Endothelial cell (in vitro differentiated cells): ENCODE data around the gene FGD2. TPM values are rescaled to one million over a fixed set of nuclear protein-coding genes. Genes with fewer than 3 reads are reported as not detected.

Source experiments
- DNase-seq: peaks from one replicate; pipeline ENCODE4 v3.0.0; 2021; ENCODE audit warnings: low spot score
- H3K27ac Mint-ChIP-seq: one replicate; pipeline ENCODE4 v1.8.0; 2021; ENCODE audit warnings: mixed read lengths, inconsistent platforms; ENCODE audit not compliant: unreplicated experiment
- H3K27me3 Mint-ChIP-seq: one replicate; pipeline ENCODE4 v1.8.0; 2021; ENCODE audit warnings: mild to moderate bottlenecking, moderate library complexity, mixed read lengths, inconsistent platforms; ENCODE audit not compliant: unreplicated experiment
- H3K36me3 Mint-ChIP-seq: one replicate; pipeline ENCODE4 v1.8.0; 2021; ENCODE audit warnings: mild to moderate bottlenecking, low read depth, mixed read lengths, inconsistent platforms; ENCODE audit not compliant: unreplicated experiment
- H3K4me1 Mint-ChIP-seq: one replicate; pipeline ENCODE4 v1.8.0; 2021; ENCODE audit warnings: mild to moderate bottlenecking, mixed read lengths, inconsistent platforms; ENCODE audit not compliant: unreplicated experiment
- H3K4me3 Mint-ChIP-seq: one replicate; pipeline ENCODE4 v1.8.0; 2021; ENCODE audit warnings: mild to moderate bottlenecking, mixed read lengths, inconsistent platforms; ENCODE audit not compliant: unreplicated experiment
- H3K9me3 Mint-ChIP-seq: one replicate; pipeline ENCODE4 v1.8.0; 2021; ENCODE audit warnings: mixed read lengths, inconsistent platforms; ENCODE audit not compliant: unreplicated experiment
- long read RNA-seq: library from polyadenylated mRNA; unstranded; transcript quantifications from one replicate; pipeline ENCODE4 v2.0.0, GENCODE V29; 2020; ENCODE audit not compliant: unreplicated experiment
- total RNA-seq: library from RNA; stranded (reverse); fragmentation: NEBNext Ultra II Directional; extraction: Animal tissue kit (Norgen Biotek cat#: 25700); gene quantifications from one replicate; pipeline ENCODE4 v1.2.1, GENCODE V29; 2021; ENCODE audit not compliant: unreplicated experiment
- TF ChIP-seq, protein P1 (sequence below): fragments of 200-600 bp; sonication (generic); IDR thresholded peaks from one replicate; pipeline ENCODE4 v1.5.0; 2021; ENCODE audit warnings: antibody characterized with exemption; ENCODE audit not compliant: unreplicated experiment

Gene FGD2, protein sequence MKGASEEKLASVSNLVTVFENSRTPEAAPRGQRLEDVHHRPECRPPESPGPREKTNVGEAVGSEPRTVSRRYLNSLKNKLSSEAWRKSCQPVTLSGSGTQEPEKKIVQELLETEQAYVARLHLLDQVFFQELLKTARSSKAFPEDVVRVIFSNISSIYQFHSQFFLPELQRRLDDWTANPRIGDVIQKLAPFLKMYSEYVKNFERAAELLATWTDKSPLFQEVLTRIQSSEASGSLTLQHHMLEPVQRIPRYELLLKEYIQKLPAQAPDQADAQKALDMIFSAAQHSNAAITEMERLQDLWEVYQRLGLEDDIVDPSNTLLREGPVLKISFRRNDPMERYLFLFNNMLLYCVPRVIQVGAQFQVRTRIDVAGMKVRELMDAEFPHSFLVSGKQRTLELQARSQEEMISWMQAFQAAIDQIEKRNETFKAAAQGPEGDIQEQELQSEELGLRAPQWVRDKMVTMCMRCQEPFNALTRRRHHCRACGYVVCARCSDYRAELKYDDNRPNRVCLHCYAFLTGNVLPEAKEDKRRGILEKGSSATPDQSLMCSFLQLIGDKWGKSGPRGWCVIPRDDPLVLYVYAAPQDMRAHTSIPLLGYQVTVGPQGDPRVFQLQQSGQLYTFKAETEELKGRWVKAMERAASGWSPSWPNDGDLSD
- 0.10 TPM for total RNA-seq
- long read RNA-seq: 0 reads

DNA sequence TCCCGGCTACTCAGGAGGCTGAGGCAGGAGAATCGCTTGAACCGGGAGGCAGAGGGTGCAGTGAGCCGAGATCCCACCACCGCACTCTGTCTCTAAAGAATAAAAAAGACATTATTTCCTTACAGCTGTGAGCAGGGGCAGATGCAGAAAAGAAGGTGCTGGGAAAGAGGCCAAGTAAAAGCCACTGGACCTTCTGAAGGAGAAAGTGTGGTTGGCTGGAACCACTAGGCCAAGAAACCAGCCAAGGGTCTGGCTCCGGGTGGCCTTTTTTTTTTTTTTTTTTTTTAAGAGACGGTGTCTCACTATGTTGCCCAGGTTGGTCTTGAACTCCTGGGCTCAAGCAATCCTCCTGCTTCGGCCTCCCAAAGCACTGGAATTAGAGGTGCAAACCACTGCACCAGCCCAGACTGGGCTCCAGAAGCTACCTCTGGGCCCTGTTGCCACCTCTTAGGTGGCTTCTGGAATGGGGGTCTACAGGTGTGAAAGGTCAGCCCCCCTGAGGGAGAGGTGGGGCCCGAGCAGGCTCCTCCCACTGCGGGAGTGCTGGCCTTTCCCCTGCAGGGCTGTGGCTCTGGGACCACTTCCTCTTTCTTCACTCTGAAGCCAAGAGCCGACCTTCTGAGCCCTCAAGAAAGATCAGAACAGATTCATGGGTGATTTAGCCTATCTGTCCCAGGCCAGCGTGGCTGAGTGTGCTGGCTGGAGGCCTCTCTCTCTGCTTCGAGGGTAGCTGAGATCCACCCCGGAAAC, at the start of gene FGD2:
FGD2 (plus strand) TSS at position 595 of the 750 bp plus-strand sequence. CDS start 163 bp downstream, outside the sequence.
- H3K27me3 Mint-ChIP-seq: no peaks in the 10 kb centered on the region
- H3K4me1 Mint-ChIP-seq: no peaks in the 10 kb centered on the region
- no peak for DNase-seq
- no peak within 1 kb of the TSS for H3K27ac Mint-ChIP-seq
- TF ChIP-seq, protein P1, sequence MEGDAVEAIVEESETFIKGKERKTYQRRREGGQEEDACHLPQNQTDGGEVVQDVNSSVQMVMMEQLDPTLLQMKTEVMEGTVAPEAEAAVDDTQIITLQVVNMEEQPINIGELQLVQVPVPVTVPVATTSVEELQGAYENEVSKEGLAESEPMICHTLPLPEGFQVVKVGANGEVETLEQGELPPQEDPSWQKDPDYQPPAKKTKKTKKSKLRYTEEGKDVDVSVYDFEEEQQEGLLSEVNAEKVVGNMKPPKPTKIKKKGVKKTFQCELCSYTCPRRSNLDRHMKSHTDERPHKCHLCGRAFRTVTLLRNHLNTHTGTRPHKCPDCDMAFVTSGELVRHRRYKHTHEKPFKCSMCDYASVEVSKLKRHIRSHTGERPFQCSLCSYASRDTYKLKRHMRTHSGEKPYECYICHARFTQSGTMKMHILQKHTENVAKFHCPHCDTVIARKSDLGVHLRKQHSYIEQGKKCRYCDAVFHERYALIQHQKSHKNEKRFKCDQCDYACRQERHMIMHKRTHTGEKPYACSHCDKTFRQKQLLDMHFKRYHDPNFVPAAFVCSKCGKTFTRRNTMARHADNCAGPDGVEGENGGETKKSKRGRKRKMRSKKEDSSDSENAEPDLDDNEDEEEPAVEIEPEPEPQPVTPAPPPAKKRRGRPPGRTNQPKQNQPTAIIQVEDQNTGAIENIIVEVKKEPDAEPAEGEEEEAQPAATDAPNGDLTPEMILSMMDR: no peak
- no peak within 1 kb of the TSS for H3K4me3 Mint-ChIP-seq
- no peaks in the 10 kb centered on the region for H3K9me3 Mint-ChIP-seq
- H3K36me3 Mint-ChIP-seq: no peaks in the 10 kb centered on the region

DNA sequence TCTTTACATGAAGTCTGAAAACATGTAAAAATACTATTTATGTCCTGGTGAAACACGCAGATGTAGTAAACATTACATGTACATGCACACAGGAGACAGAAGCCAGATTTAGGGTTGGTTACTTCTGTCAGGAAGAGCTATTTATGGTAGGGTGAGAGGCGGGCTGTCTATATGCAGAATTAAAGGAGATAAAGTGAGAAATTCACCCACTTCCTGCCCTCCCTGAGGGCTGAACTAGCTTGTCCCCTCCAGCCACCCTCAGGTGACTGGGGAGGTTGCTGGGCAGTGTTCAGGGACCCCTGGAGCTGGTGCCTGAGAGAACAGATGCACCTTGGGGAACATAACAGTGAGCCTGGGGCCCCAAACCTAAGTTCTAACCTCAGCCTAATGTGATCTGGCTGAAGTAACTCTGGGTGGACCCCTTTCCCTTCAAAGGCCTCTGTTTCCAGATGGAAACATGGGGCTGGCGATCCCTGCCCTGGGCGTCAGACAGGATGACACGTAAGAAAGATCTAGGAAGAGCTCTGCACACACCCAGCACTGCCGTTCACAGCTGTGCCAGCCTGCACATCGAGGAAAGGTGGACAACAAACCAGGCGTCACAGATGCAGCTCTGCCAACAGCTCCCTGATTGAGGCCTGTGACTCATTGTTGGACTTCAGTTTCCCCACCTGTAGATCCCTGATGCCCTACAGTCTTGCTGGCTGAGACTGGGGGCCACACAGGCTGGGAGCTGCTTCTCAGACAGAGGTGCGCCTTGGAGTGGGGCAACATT, 49.6 kb upstream of the FGD2 start:
- peaks cover 14% of the 10 kb centered on the region for H3K27me3 Mint-ChIP-seq
- H3K9me3 Mint-ChIP-seq: no peaks in the 10 kb centered on the region
- no peak overlapping the region for H3K27ac Mint-ChIP-seq
- H3K4me3 Mint-ChIP-seq: peak overlapping the region; percentile 3
- H3K4me1 Mint-ChIP-seq: peaks cover 38% of the 10 kb centered on the region
- H3K36me3 Mint-ChIP-seq: peaks cover 4% of the 10 kb centered on the region
- DNase-seq: no peak
- TF ChIP-seq, protein P1: no peak

DNA sequence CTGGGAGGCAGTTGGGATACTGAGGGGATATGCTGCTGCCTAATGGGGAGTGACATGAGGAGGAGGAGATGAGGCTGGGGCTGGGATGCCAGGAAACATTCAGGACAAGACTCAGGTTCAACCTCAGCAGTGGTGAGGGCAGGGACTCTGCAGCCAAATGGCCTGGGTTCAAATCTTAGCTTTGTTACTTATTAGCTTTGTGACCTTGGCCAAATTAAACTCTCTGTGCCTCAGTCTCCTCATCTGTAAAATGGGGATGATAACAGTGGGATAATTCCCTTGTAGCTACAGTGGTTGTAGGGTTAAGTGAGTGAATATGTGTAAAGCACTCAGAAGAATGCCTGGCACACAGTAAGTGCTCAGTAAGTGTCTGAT, 49.0 kb upstream of the FGD2 start:
- H3K9me3 Mint-ChIP-seq: no peaks in the 10 kb centered on the region
- TF ChIP-seq, protein P1: no peak
- H3K27ac Mint-ChIP-seq: no peak overlapping the region
- peaks cover 16% of the 10 kb centered on the region for H3K27me3 Mint-ChIP-seq
- peaks cover 38% of the 10 kb centered on the region for H3K4me1 Mint-ChIP-seq
- no peak for DNase-seq
- peaks cover 4% of the 10 kb centered on the region for H3K36me3 Mint-ChIP-seq
- no peak overlapping the region for H3K4me3 Mint-ChIP-seq

DNA sequence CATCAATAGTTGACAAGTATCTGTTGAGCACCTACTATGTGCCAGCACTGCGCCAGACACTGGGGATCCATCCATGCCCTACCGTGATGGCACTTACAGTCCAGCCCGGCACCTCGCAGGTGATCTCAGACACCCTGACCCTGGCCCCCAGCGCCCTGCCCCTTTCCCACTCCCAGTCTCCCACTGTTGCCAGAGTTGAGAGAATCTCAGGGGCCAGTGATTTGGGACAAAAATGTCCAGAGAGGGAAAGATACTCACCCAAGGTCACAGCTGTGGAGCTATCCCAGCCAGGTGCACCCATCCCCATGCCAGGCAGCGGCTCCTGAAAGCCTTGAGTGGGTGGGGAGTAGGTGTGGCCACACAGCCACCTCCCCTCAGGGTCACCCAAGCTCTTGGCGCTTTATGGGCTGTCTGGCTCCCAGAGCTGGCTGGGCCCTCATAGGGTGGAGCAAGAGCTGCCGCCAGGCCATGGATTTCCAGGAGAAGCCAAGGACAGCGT, 47.6 kb upstream of the FGD2 start:
- Mint-ChIP-seq H3K27ac (no peak overlapping the region), H3K4me3 (no peak overlapping the region), H3K27me3 (peaks cover 18% of the 10 kb centered on the region), H3K36me3 (peaks cover 6% of the 10 kb centered on the region), H3K4me1 (peaks cover 40% of the 10 kb centered on the region), H3K9me3 (no peaks in the 10 kb centered on the region)
- no peak for DNase-seq
- TF ChIP-seq, protein P1: no peak
